Fibroblast of lung (primary cell): ENCODE data around the gene ZNF423. TPM values are rescaled to one million over a fixed set of nuclear protein-coding genes. Genes with fewer than 3 reads are reported as not detected.
"Not testable (repeated sequence)": the region's sequence is repeated elsewhere in the genome, so short reads cannot be mapped to it uniquely, and the experiment has no call there.

ENCODE experiments used
- DNase-seq, 2 donors: peaks; one replicate each; pipeline versions ENCODE4 v3.0.0 to v3.0.0-alpha.2; 2010; ENCODE audit warnings: low read depth in 2 of 2
- H2AFZ ChIP-seq: 2 replicates; pipeline ENCODE4 v1.5.1; 2012; ENCODE audit warnings: low read length, control low read depth, inconsistent platforms
- H3K27ac ChIP-seq: 2 replicates; pipeline ENCODE4 v1.5.1; 2011; ENCODE audit warnings: low read length, control low read depth; ENCODE audit not compliant: insufficient read depth
- H3K27me3 ChIP-seq: 2 replicates; pipeline ENCODE4 v1.5.1; 2011; ENCODE audit warnings: mild to moderate bottlenecking, low read length; ENCODE audit not compliant: control insufficient read depth, insufficient read depth
- H3K36me3 ChIP-seq: 2 replicates; pipeline ENCODE4 v1.5.1; 2011; ENCODE audit warnings: low read length; ENCODE audit not compliant: control insufficient read depth, insufficient read depth
- H3K4me1 ChIP-seq: 2 replicates; pipeline ENCODE4 v1.5.1; 2011; ENCODE audit warnings: low read length; ENCODE audit not compliant: control insufficient read depth, insufficient read depth; ENCODE audit errors: extremely low read depth
- H3K4me2 ChIP-seq: 2 replicates; pipeline ENCODE4 v1.5.1; 2011; ENCODE audit warnings: low read length, control low read depth; ENCODE audit not compliant: insufficient read depth; ENCODE audit errors: extremely low read depth
- H3K4me3 ChIP-seq, 4 experiments: fragments of 200-600 bp in 1 of 4; sonication (generic) in 1 of 4; replicated peaks in 1 of 4; 2 replicates each; pipeline ENCODE4 v1.5.1; 2011 to 2016; ENCODE audit warnings: low read length in 4 of 4, low read depth in 3 of 4, mild to moderate bottlenecking in 3 of 4, control low read depth in 2 of 4, inconsistent platforms in 1 of 4, mixed read lengths in 1 of 4; ENCODE audit not compliant: insufficient read depth in 1 of 4; ENCODE audit errors: control extremely low read depth in 1 of 4
- H3K79me2 ChIP-seq: 2 replicates; pipeline ENCODE4 v1.5.1; 2012; ENCODE audit warnings: mild to moderate bottlenecking, low read length, inconsistent platforms; ENCODE audit not compliant: control insufficient read depth, insufficient read depth
- H3K9ac ChIP-seq: 2 replicates; pipeline ENCODE4 v1.5.1; 2011; ENCODE audit warnings: mild to moderate bottlenecking, low read length, control low read depth; ENCODE audit not compliant: insufficient read depth
- H3K9me3 ChIP-seq: 2 replicates; pipeline ENCODE4 v1.5.1; 2012; ENCODE audit warnings: low read depth, low read length; ENCODE audit not compliant: control insufficient read depth, insufficient read depth
- H4K20me1 ChIP-seq: 2 replicates; pipeline ENCODE4 v1.5.1; 2011; ENCODE audit warnings: low read length; ENCODE audit not compliant: control insufficient read depth, insufficient read depth; ENCODE audit errors: extremely low read depth
- CTCF ChIP-seq, 2 donors: IDR thresholded peaks in 1 of 2; conservative IDR thresholded peaks in 1 of 2; 1 replicate in 1 of 2; 2 replicates in 1 of 2; pipeline ENCODE4 v1.5.1; 2011 to 2012; ENCODE audit warnings: low read length in 2 of 2, control low read depth in 1 of 2, inconsistent platforms in 1 of 2, low read depth in 1 of 2, mild to moderate bottlenecking in 1 of 2
- EZH2 ChIP-seq: IDR thresholded peaks from 2 replicates; pipeline ENCODE4 v1.5.1; 2012; ENCODE audit warnings: low read length, control low read depth, mild to moderate bottlenecking; ENCODE audit errors: missing control alignments
- polyA plus RNA-seq, 2 donors: library from polyadenylated mRNA; depleted of rRNA in 1 of 2; stranded (reverse) in 1 of 2; unstranded in 1 of 2; fragments of >200 nt; gene quantifications; 2 replicates each; pipeline ENCODE4 v1.2.1, GENCODE V29; 2011 to 2012; ENCODE audit warnings: missing spikeins in 1 of 2
- total RNA-seq: library from RNA; depleted of rRNA; stranded (reverse); fragments of >200 nt; gene quantifications from 2 replicates; pipeline ENCODE4 v1.2.1, GENCODE V29; 2014

The ZNF423 gene
- total and polyA plus RNA-seq, 2 donors (not counting 1 experiment from before 2014, with no cell fraction given): 0.07 to 0.17 TPM

GRCh38 chr16:49883076-49884014, 27.4 kb upstream of the ZNF423 start:
- TF ChIP-seq CTCF (conservative IDR thresholded peaks at IDR 0.05 in 1 of 2, IDR thresholded peaks at IDR 0.05 in 1 of 2; ENCODE audit: low read depth in 1 of 2, low read length in 2 of 2) (no peak), EZH2 (no peak)
- no peak overlapping the region for H2AFZ ChIP-seq
- H4K20me1 ChIP-seq: no peaks in the 10 kb centered on the region
- H3K4me1 ChIP-seq: no peaks in the 10 kb centered on the region
- H3K79me2 ChIP-seq: no peaks in the 10 kb centered on the region
- no peak overlapping the region for H3K4me3 ChIP-seq
- no peak overlapping the region for H3K27ac ChIP-seq
- no peak overlapping the region for H3K9ac ChIP-seq
- H3K9me3 ChIP-seq: no peaks in the 10 kb centered on the region
- no peak for DNase-seq
- H3K27me3 ChIP-seq: no peaks in the 10 kb centered on the region
- H3K36me3 ChIP-seq: no peaks in the 10 kb centered on the region
- no peak overlapping the region for H3K4me2 ChIP-seq

GRCh38 chr16:49881890-49882289, 26.0 kb upstream of the ZNF423 start:
- Histone ChIP-seq H3K9me3 (no peaks in the 10 kb centered on the region), H3K36me3 (no peaks in the 10 kb centered on the region), H4K20me1 (no peaks in the 10 kb centered on the region), H3K4me1 (no peaks in the 10 kb centered on the region), H3K4me3 (no peak overlapping the region), H3K4me2 (no peak overlapping the region), H3K27ac (no peak overlapping the region), H3K9ac (no peak overlapping the region), H3K27me3 (peaks cover 2% of the 10 kb centered on the region), H2AFZ (no peak overlapping the region), H3K79me2 (no peaks in the 10 kb centered on the region)
- DNase-seq: no peak
- TF ChIP-seq EZH2 (no peak), CTCF (conservative IDR thresholded peaks at IDR 0.05 in 1 of 2, IDR thresholded peaks at IDR 0.05 in 1 of 2; ENCODE audit: low read depth in 1 of 2, low read length in 2 of 2) (no peak)

GRCh38 chr16:49878540-49878939, 22.6 kb upstream of the ZNF423 start:
- H3K27ac ChIP-seq, H3K4me3 ChIP-seq, H3K9ac ChIP-seq, H3K4me2 ChIP-seq, H3K4me1 ChIP-seq, H3K79me2 ChIP-seq, H3K9me3 ChIP-seq, H3K36me3 ChIP-seq, DNase-seq, H2AFZ ChIP-seq, H4K20me1 ChIP-seq: not testable (repeated sequence)
- peaks cover 10% of the 10 kb centered on the region for H3K27me3 ChIP-seq
